Loucy (cell line): ENCODE results near the gene SCAPER.

Source experiments
- H2AFZ ChIP-seq: fragments of 200-600 bp; sonication (generic); 2 replicates; pipeline ENCODE4 v1.6.0; 2016; ENCODE audit warnings: antibody characterized with exemption, mild to moderate bottlenecking, low read length, moderate library complexity
- H3F3A ChIP-seq: fragments of 200-600 bp; 2 replicates; pipeline ENCODE4 v1.6.0; 2016; ENCODE audit warnings: antibody characterized with exemption, low read depth, mild to moderate bottlenecking
- H3K27me3 ChIP-seq: fragments of 200-600 bp; sonication (generic); 2 replicates; pipeline ENCODE4 v1.6.1; 2014; ENCODE audit warnings: low read length, mild to moderate bottlenecking; ENCODE audit not compliant: insufficient read depth, poor library complexity, severe bottlenecking
- H3K36me3 ChIP-seq: fragments of 200-600 bp; sonication (generic); 2 replicates; pipeline ENCODE4 v1.6.1; 2016; ENCODE audit warnings: low read length; ENCODE audit not compliant: insufficient read depth
- H3K4me1 ChIP-seq: fragments of 200-600 bp; sonication (generic); 2 replicates; pipeline ENCODE4 v1.5.1; 2014; ENCODE audit warnings: low read length, mild to moderate bottlenecking; ENCODE audit not compliant: insufficient read depth, poor library complexity, severe bottlenecking
- H3K4me2 ChIP-seq: fragments of 200-600 bp; sonication (generic); 2 replicates; pipeline ENCODE4 v1.6.0; 2014; ENCODE audit warnings: antibody characterized with exemption, low read length, low read depth, mild to moderate bottlenecking; ENCODE audit not compliant: poor library complexity, severe bottlenecking
- H3K4me3 ChIP-seq: fragments of 200-600 bp; sonication (generic); 2 replicates; pipeline ENCODE4 v1.5.1; 2014; ENCODE audit warnings: low read length, mild to moderate bottlenecking, mixed read lengths; ENCODE audit not compliant: poor library complexity, severe bottlenecking
- H3K79me2 ChIP-seq: fragments of 200-600 bp; sonication (generic); 2 replicates; pipeline ENCODE4 v1.6.1; 2014; ENCODE audit warnings: low read length; ENCODE audit not compliant: insufficient read depth
- H3K9ac ChIP-seq: fragments of 200-600 bp; sonication (generic); 2 replicates; pipeline ENCODE4 v1.6.0; 2014; ENCODE audit warnings: mild to moderate bottlenecking, low read depth, low read length, moderate library complexity; ENCODE audit not compliant: poor library complexity, severe bottlenecking
- H3K9me2 ChIP-seq: fragments of 200-600 bp; sonication (generic); replicated peaks from 2 replicates; pipeline ENCODE4 v1.6.1; 2016; ENCODE audit warnings: low read depth, low read length, mixed read lengths
- H3K9me3 ChIP-seq: fragments of 200-600 bp; sonication (generic); 2 replicates; pipeline ENCODE4 v1.6.1; 2014; ENCODE audit warnings: mild to moderate bottlenecking, antibody characterized with exemption, low read length, low read depth; ENCODE audit not compliant: insufficient read depth
- H4K20me1 ChIP-seq: fragments of 200-600 bp; sonication (generic); 2 replicates; pipeline ENCODE4 v1.6.0; 2014; ENCODE audit warnings: antibody characterized with exemption, low read length, mild to moderate bottlenecking; ENCODE audit not compliant: insufficient read depth, poor library complexity, severe bottlenecking
- EZH2phosphoT487 ChIP-seq: fragments of 200-600 bp; IDR thresholded peaks from 2 replicates; pipeline ENCODE4 v1.6.1; 2018; ENCODE audit warnings: antibody characterized with exemption, mild to moderate bottlenecking, moderate library complexity, borderline replicate concordance
- TF ChIP-seq, protein P1 (sequence below): fragments of 200-600 bp; sonication (generic); conservative IDR thresholded peaks from 2 replicates; pipeline ENCODE4 v1.5.1; 2014; ENCODE audit warnings: mild to moderate bottlenecking, antibody characterized with exemption, low read length

The SCAPER gene

DNA sequence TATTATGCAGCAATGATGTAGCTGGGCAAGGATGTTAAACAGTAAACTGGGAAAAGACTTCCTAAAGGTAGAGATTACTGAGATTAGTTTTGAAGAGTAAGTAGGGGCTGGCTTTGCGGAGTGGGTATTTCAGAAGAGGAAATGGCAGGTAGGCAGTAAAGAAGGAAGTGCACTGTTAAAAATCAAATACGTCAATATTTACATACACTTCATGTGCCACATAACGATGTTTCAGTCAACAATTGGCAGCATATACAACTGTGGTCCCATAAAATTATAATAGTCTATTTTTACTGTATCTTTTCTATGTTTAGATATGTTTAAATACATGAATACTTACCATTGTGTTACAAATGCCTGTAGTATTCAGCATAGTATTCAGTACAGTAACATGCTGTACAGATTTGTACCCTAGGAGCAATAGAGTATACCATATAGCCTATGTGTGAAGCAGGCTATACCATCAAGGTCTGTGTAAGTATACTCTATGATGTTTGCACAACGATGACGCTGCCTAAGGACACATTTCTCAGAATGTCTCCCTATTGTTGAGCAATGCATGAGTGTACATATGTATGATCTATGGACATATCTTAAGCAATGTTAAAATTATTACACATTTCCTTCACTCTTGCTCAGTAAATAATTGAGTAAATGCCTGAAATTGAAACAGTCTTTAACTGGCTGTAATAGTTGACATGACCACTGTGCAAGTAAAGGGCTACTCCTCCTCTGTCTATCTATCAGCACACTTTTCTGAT lies 371.9 kb downstream of the SCAPER start:
- no peaks in the 10 kb centered on the region for H4K20me1 ChIP-seq
- no peaks in the 10 kb centered on the region for H3F3A ChIP-seq
- H3K36me3 ChIP-seq: no peaks in the 10 kb centered on the region
- no peak overlapping the region for H3K4me2 ChIP-seq
- H3K4me3 ChIP-seq: no peak overlapping the region
- H2AFZ ChIP-seq: no peak overlapping the region
- peaks cover 6% of the 10 kb centered on the region for H3K4me1 ChIP-seq
- H3K79me2 ChIP-seq: no peaks in the 10 kb centered on the region
- no peaks in the 10 kb centered on the region for H3K9me2 ChIP-seq
- H3K9me3 ChIP-seq: no peaks in the 10 kb centered on the region
- H3K27me3 ChIP-seq: no peaks in the 10 kb centered on the region
- H3K9ac ChIP-seq: no peak overlapping the region
- TF ChIP-seq EZH2phosphoT487: no peak
- TF ChIP-seq, protein P1, sequence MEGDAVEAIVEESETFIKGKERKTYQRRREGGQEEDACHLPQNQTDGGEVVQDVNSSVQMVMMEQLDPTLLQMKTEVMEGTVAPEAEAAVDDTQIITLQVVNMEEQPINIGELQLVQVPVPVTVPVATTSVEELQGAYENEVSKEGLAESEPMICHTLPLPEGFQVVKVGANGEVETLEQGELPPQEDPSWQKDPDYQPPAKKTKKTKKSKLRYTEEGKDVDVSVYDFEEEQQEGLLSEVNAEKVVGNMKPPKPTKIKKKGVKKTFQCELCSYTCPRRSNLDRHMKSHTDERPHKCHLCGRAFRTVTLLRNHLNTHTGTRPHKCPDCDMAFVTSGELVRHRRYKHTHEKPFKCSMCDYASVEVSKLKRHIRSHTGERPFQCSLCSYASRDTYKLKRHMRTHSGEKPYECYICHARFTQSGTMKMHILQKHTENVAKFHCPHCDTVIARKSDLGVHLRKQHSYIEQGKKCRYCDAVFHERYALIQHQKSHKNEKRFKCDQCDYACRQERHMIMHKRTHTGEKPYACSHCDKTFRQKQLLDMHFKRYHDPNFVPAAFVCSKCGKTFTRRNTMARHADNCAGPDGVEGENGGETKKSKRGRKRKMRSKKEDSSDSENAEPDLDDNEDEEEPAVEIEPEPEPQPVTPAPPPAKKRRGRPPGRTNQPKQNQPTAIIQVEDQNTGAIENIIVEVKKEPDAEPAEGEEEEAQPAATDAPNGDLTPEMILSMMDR: no peak

DNA sequence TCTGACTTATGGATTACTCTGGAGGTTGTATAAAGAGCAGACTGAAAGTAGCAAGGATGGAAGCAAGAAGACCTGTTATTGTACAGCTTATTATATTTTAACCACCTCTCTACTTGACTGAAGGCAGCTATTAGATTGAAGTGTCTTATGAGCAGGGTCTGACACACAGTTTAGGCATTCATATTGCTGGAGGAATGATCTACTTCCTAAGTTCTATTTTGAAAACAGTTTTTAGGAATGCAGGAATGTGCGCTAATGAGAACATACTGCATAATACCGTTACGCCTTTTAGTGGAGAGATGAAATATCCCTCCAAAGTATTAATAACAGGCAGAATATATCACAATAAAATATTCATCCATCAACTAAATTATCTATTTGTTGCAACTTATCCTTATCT lies 375.2 kb downstream of the SCAPER start:
- H3K9me2 ChIP-seq: no peaks in the 10 kb centered on the region
- H3K79me2 ChIP-seq: no peaks in the 10 kb centered on the region
- no peaks in the 10 kb centered on the region for H3K9me3 ChIP-seq
- no peak overlapping the region for H3K4me3 ChIP-seq
- no peak overlapping the region for H2AFZ ChIP-seq
- H4K20me1 ChIP-seq: no peaks in the 10 kb centered on the region
- no peak overlapping the region for H3K4me2 ChIP-seq
- no peaks in the 10 kb centered on the region for H3F3A ChIP-seq
- no peak overlapping the region for H3K9ac ChIP-seq
- H3K4me1 ChIP-seq: peaks cover 6% of the 10 kb centered on the region
- TF ChIP-seq, protein P1: no peak
- TF ChIP-seq EZH2phosphoT487: no peak
- no peaks in the 10 kb centered on the region for H3K27me3 ChIP-seq
- H3K36me3 ChIP-seq: no peaks in the 10 kb centered on the region

DNA sequence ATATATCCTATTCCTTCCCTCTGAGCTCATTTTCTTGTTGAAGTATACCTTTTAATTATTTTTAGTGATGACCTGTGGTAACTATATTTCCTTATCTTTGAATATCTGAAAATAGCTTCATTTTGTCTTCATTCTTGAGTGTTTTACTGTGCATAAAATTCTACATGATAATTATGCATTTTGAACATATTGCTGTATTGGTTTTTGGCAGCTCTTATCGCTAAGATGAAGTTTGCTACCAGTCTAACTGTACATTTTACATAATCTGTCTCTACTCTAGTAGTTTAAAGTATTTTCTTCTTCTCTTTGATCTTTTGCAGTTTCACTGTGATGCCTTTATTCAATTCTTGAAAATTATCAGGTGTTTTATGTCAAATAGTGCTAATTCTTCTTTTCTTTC lies 379.0 kb downstream of the SCAPER start:
- H3K4me2 ChIP-seq: no peak overlapping the region
- H3K9me3 ChIP-seq: no peaks in the 10 kb centered on the region
- no peak overlapping the region for H3K4me3 ChIP-seq
- TF ChIP-seq EZH2phosphoT487: no peak
- TF ChIP-seq, protein P1: no peak
- H4K20me1 ChIP-seq: no peaks in the 10 kb centered on the region
- H3K4me1 ChIP-seq: peaks cover 6% of the 10 kb centered on the region
- H3K27me3 ChIP-seq: no peaks in the 10 kb centered on the region
- H3K9ac ChIP-seq: no peak overlapping the region
- H2AFZ ChIP-seq: no peak overlapping the region
- H3K9me2 ChIP-seq: no peaks in the 10 kb centered on the region
- H3F3A ChIP-seq: no peaks in the 10 kb centered on the region
- H3K79me2 ChIP-seq: no peaks in the 10 kb centered on the region
- no peaks in the 10 kb centered on the region for H3K36me3 ChIP-seq
